ENCODE measurements around the gene RFT1.
A peak's percentile ranks its signal among the peaks of the same experiment; 100 is the strongest.

- TF ChIP-seq ZNF670 (tag by site-specific recombination; IDR thresholded peaks at IDR 0.05; ENCODE audit: low read depth), result no peak
- TF ChIP-seq ZNF248 (tag by site-specific recombination; IDR thresholded peaks at IDR 0.05), result no peak
- TF ChIP-seq REST (tag by site-specific recombination; IDR thresholded peaks at IDR 0.05), result no peak
- TF ChIP-seq CTCF (tag by site-specific recombination; IDR thresholded peaks at IDR 0.05), result peak; percentile 39; the same call in 1 of the 2 replicates
- no peak for TF ChIP-seq ZNF791 (tag by site-specific recombination; IDR thresholded peaks at IDR 0.05)
Measured at GRCh38 chr3:53162672-53163443, 32.6 kb upstream of the RFT1 start.
